ENCODE results near the gene ZEB2. TPM values are rescaled to one million over a fixed set of nuclear protein-coding genes. Genes with fewer than 3 reads are reported as not detected.

ZEB2 gene
- total and polyA plus RNA-seq, 2 of the 13 experiments (the other 11 are each of a cell fraction or from before 2014, with no cell fraction given) = 0.07 TPM; not detected in 1

DNA sequence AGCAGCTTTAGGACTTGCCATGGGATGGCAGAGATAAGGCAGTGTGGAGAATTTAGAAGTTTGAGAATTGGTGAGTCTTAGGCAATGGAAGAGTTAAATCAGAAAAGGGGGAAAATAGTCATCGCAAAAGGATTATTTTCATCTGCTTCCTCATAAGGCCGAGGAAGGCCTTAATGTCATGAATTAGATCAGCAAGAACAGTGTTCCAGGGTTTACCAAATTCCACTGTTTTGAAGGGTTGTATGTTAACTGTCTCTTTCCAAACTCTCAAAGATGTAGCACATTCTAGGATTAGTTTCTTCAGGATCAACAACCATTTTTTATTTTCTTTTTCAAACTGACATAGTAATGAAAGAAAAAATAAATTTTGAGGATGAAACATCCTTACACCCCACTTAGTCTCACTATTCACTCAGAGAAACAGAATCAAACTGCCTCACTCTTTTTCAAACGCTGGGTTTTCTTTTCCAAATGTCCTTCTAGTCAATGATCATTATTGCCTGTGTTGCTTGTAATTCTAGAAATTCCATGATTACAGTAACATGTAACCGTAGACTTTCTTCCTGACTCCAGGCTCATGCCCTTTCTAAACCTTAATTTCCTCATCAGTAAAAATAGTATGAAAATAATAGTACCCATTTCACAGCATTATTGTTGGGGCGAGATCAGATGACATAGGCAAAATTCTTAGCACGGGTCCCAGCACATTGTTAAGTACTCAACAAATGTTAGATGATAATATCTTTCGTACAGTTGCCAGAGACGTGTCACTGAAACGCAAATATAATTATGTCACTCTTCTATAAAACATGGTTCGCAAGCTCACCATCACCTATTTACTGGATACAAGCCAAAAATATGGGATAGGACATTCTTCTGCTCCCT, 23.6 kb downstream of the ZEB2 start:
- no peaks in the 10 kb centered on the region; the same call in 1 of the 2 replicates for H4K20me1 ChIP-seq (ENCODE audit: insufficient read depth, low read length)
- no peaks in the 10 kb centered on the region for H3K9me3 ChIP-seq (ENCODE audit: low read length)
- DNase-seq (ENCODE audit: low spot score) = no peak
- no peak for FAIRE-seq
- H3K27ac ChIP-seq (ENCODE audit: extremely low read length, insufficient read depth, low read length) = no peak overlapping the region
- no peaks in the 10 kb centered on the region; a peak in 1 of 5 replicates for H3K27me3 ChIP-seq (ENCODE audit: control insufficient read depth in 1 of 2, insufficient read depth in 2 of 2, low read length in 2 of 2)
- intact Hi-C loops (cut with micrococcal nuclease; ENCODE audit: unreplicated experiment) = no loop called here
- in situ Hi-C loops (cut with HindIII; ENCODE audit: extremely low pct_ligation_motif_present, low pct_unique_long_range_greater_than_20kb) = no loop called here
- no peak for TF ChIP-seq CBX5 (CRISPR knock-in tag; IDR thresholded peaks at IDR 0.05; ENCODE audit: borderline replicate concordance)
- TF ChIP-seq, protein P1, sequence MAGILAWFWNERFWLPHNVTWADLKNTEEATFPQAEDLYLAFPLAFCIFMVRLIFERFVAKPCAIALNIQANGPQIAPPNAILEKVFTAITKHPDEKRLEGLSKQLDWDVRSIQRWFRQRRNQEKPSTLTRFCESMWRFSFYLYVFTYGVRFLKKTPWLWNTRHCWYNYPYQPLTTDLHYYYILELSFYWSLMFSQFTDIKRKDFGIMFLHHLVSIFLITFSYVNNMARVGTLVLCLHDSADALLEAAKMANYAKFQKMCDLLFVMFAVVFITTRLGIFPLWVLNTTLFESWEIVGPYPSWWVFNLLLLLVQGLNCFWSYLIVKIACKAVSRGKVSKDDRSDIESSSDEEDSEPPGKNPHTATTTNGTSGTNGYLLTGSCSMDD (CRISPR knock-in tag; IDR thresholded peaks at IDR 0.05) = no peak
- no peak overlapping the region for H2AFZ ChIP-seq (ENCODE audit: low read length)
- ChIA-PET POLR2A (no interaction called here), CTCF (ENCODE audit: low intra/inter-chr PET ratio, low total read pairs) (no interaction called here)
- H3K4me2 ChIP-seq (ENCODE audit: low read depth, low read length) = no peak overlapping the region
- no peak overlapping the region for H3K9ac ChIP-seq (ENCODE audit: insufficient read depth, low read depth, low read length)
- 24% methylated on average over 10 of the region's 10 CpGs for WGBS (ENCODE audit: low lambda C conversion rate)
- no peaks in the 10 kb centered on the region for H3K4me1 ChIP-seq (ENCODE audit: insufficient read depth, low read length)
- H3K79me2 ChIP-seq (ENCODE audit: insufficient read depth, low read length) = no peaks in the 10 kb centered on the region
- H3K4me3 ChIP-seq (replicated peaks in 1 of 3; ENCODE audit: insufficient read depth in 1 of 3, low read depth in 2 of 3, low read length in 3 of 3) = no peak overlapping the region
- no TSS peak for BruUV-seq (replicated peaks)
- no peak for ATAC-seq
- H3K36me3 ChIP-seq (replicated peaks in 1 of 2; ENCODE audit: control insufficient read depth in 1 of 2, insufficient read depth in 2 of 2, low read length in 2 of 2) = no peaks in the 10 kb centered on the region

DNA sequence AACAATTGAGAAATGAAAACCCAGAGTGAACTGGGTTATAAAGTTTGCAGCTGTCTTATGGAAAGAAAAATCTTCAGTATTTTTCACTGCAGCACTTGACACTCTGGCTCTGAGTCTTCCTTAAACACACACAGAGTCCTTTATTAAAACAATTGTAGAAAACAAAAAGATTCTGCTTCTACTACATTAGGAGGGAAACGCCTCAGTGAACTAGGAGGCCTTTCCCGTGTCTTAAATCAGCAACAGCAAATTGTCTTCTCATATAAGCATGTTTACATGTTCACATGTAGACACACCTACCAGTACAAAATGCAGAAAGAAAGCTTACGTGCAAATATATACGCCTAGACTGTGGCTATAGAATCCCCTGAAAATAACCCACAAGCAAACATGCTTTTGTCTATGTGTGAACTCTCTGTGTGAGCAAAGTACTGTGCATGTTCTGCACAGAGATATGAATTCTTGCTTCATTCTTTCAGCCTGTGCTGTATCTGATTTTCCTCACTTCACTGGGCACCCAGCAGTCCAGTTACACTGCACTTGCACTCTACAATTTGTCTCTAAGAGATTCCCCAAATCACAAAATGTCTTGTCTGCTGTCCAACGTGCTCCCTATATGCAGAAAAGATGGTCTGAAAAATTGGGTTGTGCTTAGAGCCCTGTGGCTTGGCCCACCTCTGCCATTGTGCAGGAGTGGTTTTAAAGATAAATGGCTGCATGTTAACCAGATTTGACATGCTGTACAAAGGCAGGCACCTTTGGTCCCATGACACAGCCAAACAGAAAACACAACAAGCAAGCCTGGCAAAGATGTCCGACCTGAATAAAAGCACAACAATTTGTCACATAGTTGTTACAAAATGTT, 24.5 kb downstream of the ZEB2 start:
- intact Hi-C loops (cut with micrococcal nuclease; ENCODE audit: unreplicated experiment) (no loop called here), in situ Hi-C loops (cut with HindIII; ENCODE audit: extremely low pct_ligation_motif_present, low pct_unique_long_range_greater_than_20kb) (no loop called here)
- Histone ChIP-seq H2AFZ (ENCODE audit: low read length) (no peak overlapping the region), H3K36me3 (replicated peaks in 1 of 2; ENCODE audit: control insufficient read depth in 1 of 2, insufficient read depth in 2 of 2, low read length in 2 of 2) (no peaks in the 10 kb centered on the region), H3K79me2 (ENCODE audit: insufficient read depth, low read length) (no peaks in the 10 kb centered on the region), H3K4me1 (ENCODE audit: insufficient read depth, low read length) (no peaks in the 10 kb centered on the region), H4K20me1 (ENCODE audit: insufficient read depth, low read length) (no peaks in the 10 kb centered on the region; the same call in 1 of the 2 replicates), H3K27ac (ENCODE audit: extremely low read length, insufficient read depth, low read length) (no peak overlapping the region), H3K9ac (ENCODE audit: insufficient read depth, low read depth, low read length) (no peak overlapping the region), H3K4me3 (replicated peaks in 1 of 3; ENCODE audit: insufficient read depth in 1 of 3, low read depth in 2 of 3, low read length in 3 of 3) (no peak overlapping the region), H3K4me2 (ENCODE audit: low read depth, low read length) (no peak overlapping the region), H3K9me3 (ENCODE audit: low read length) (no peaks in the 10 kb centered on the region), H3K27me3 (ENCODE audit: control insufficient read depth in 1 of 2, insufficient read depth in 2 of 2, low read length in 2 of 2) (no peaks in the 10 kb centered on the region; a peak in 1 of 5 replicates)
- no peak for FAIRE-seq
- no TSS peak for BruUV-seq (replicated peaks)
- 4% methylated on average over 6 of the region's 6 CpGs for WGBS (ENCODE audit: low lambda C conversion rate)
- POLR2A ChIA-PET = no interaction called here
- CTCF ChIA-PET (ENCODE audit: low intra/inter-chr PET ratio, low total read pairs) = no interaction called here
- no peak for DNase-seq (ENCODE audit: low spot score)
- no peak for ATAC-seq
- TF ChIP-seq, protein P2, sequence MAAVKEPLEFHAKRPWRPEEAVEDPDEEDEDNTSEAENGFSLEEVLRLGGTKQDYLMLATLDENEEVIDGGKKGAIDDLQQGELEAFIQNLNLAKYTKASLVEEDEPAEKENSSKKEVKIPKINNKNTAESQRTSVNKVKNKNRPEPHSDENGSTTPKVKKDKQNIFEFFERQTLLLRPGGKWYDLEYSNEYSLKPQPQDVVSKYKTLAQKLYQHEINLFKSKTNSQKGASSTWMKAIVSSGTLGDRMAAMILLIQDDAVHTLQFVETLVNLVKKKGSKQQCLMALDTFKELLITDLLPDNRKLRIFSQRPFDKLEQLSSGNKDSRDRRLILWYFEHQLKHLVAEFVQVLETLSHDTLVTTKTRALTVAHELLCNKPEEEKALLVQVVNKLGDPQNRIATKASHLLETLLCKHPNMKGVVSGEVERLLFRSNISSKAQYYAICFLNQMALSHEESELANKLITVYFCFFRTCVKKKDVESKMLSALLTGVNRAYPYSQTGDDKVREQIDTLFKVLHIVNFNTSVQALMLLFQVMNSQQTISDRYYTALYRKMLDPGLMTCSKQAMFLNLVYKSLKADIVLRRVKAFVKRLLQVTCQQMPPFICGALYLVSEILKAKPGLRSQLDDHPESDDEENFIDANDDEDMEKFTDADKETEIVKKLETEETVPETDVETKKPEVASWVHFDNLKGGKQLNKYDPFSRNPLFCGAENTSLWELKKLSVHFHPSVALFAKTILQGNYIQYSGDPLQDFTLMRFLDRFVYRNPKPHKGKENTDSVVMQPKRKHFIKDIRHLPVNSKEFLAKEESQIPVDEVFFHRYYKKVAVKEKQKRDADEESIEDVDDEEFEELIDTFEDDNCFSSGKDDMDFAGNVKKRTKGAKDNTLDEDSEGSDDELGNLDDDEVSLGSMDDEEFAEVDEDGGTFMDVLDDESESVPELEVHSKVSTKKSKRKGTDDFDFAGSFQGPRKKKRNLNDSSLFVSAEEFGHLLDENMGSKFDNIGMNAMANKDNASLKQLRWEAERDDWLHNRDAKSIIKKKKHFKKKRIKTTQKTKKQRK (IDR thresholded peaks at IDR 0.05; ENCODE audit: low read length) = no peak
- TF ChIP-seq ZBTB33 (CRISPR knock-in tag; IDR thresholded peaks at IDR 0.05) = no peak
- TF ChIP-seq ZNF292 (CRISPR knock-in tag; IDR thresholded peaks at IDR 0.05; ENCODE audit: borderline replicate concordance, low read depth) = no peak
- TF ChIP-seq FOXM1 (CRISPR knock-in tag; IDR thresholded peaks at IDR 0.05) = no peak

All from HepG2 (cell line).